ENCODE results near the gene ZNF785. TPM values are rescaled to one million over a fixed set of nuclear protein-coding genes. Genes with fewer than 3 reads are reported as not detected.

ZNF785 gene
- total RNA-seq, 2 experiments from 2014 or later = 4.6 to 6.8 TPM

DNA sequence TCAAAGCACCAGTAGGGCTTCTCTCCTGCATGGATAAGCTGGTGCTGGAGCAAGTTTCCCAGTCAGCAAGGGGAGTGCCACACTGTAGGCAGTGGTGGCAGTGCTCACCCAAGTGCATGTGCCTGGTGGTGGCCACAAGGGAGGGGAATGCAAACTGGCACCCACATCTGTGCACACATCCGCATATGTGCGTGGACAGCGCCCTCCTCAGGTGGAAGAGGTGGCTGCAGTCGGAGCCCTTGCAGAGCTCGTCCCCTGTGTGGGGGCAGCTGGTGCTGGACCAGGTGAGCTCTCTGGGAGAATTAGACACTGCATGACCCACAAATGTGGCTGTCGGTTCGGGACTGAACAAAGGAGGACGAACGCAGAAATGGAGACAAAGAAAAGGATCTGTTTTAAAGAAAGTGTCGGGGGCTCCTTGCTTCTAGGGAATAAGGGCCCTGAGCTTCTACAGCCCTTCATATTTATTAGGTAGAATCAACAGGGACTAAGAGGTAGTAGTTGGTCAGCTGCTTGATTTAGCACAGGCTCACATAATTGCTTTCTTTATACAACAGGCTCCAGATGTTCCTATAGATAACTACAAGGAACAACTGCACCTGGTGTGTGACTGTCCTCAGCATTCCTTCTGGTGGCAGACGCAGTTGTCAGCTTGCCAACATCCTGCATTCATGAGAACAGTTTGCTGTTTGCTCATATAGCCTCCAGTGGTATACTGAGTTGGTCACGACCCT, 30.0 kb upstream of the ZNF785 start:
- intact Hi-C loops (cut with micrococcal nuclease; ENCODE audit: unreplicated experiment) = no loop called here
- ChIA-PET POLR2A (interaction anchor here (0.6 to 1.0 kb wide), 4 partner anchors 13 to 213 kb away, joined by 3 to 4 read pairs (median 3); no protein-coding TSS in a partner anchor), CTCF (ENCODE audit: unreplicated experiment) (interaction anchor here (0.5 to 1.3 kb wide), 3 partner anchors 14 to 57 kb away, joined by 3 to 6 read pairs (median 5); no protein-coding TSS in a partner anchor)
- no peaks in the 10 kb centered on the region for H3K36me3 ChIP-seq (ENCODE audit: insufficient read depth, low read length)
- TF ChIP-seq, protein P1, sequence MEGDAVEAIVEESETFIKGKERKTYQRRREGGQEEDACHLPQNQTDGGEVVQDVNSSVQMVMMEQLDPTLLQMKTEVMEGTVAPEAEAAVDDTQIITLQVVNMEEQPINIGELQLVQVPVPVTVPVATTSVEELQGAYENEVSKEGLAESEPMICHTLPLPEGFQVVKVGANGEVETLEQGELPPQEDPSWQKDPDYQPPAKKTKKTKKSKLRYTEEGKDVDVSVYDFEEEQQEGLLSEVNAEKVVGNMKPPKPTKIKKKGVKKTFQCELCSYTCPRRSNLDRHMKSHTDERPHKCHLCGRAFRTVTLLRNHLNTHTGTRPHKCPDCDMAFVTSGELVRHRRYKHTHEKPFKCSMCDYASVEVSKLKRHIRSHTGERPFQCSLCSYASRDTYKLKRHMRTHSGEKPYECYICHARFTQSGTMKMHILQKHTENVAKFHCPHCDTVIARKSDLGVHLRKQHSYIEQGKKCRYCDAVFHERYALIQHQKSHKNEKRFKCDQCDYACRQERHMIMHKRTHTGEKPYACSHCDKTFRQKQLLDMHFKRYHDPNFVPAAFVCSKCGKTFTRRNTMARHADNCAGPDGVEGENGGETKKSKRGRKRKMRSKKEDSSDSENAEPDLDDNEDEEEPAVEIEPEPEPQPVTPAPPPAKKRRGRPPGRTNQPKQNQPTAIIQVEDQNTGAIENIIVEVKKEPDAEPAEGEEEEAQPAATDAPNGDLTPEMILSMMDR (conservative IDR thresholded peaks at IDR 0.05; ENCODE audit: low read length) = peak; percentile 84
- TF ChIP-seq EZH2phosphoT487 (IDR thresholded peaks at IDR 0.05; ENCODE audit: borderline replicate concordance, low read depth, low read length) = no peak
- no peaks in the 10 kb centered on the region for H3K79me2 ChIP-seq (ENCODE audit: insufficient read depth, low read depth, low read length)
- DNase-seq (ENCODE audit: low spot score) = peak; percentile 77
- H3K9me2 ChIP-seq (ENCODE audit: insufficient read depth, low read length) = no peaks in the 10 kb centered on the region
- no peak overlapping the region for H3K4me3 ChIP-seq (ENCODE audit: low read depth, low read length, poor library complexity, severe bottlenecking)
- BruUV-seq (replicated peaks) = no TSS peak
- no peaks in the 10 kb centered on the region for H3K9me3 ChIP-seq (ENCODE audit: low read length)
- H2AFZ ChIP-seq (ENCODE audit: low read length) = no peak overlapping the region
- peaks cover 13% of the 10 kb centered on the region for H3K4me1 ChIP-seq (ENCODE audit: insufficient read depth, low read length, poor library complexity, severe bottlenecking)
- H4K20me1 ChIP-seq (ENCODE audit: insufficient read depth, low read length) = no peaks in the 10 kb centered on the region
- H3K27ac ChIP-seq (ENCODE audit: low read depth, low read length, poor library complexity, severe bottlenecking) = no peak overlapping the region
- no peak overlapping the region for H3K4me2 ChIP-seq (ENCODE audit: low read length)

DNA sequence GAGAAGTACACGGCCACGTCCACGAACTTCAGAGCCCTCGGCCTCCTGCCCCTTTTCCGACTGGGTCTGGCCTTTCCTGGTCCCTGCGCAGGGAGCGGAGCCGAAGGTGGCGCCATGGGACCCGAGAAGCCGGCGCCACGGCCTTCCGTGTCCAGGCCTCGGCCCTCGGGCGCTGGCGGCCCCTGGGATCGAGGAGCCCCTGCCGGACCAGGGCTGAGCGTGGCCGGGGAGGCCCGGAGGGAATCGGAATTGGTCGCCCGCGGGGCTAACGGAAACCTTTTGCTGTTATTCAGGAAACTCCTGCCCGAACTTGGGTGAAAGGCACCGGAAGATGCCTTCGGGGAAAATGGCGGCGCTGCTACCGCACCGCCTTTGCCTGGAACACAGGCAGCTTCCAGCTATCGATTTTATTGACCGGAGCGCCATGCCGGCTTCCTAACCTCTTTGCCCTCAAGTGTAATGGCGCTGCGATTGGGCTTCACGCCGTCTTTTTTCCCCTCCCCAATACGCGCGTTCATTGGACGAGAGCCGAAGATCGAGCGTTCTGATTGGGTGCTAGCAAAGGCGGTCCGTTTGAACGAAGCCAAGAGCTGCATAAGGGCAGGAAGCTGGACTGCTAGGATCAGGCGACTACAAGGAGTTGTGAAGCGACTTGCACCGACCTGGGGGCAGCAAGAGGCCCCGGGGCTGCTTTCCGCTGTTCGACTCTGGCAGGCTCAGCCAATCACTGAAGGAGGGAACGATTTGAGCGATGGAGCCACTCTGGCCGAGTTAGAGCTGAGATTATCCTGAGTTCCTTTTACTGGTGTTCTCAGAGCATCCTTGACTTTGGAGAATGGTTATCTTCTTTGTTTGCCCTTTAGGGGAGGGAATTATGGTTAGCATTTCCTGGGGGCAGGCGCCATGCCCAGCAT, 24.7 kb upstream of the ZNF785 start, which contains the start of gene ZNF689:
TSS of gene ZNF689 (minus strand) at position 464 of the 914 bp plus-strand sequence. CDS start at position 116, 348 bp downstream.
- peak; percentile 98 for DNase-seq (ENCODE audit: low spot score)
- no peak for TF ChIP-seq EZH2phosphoT487 (IDR thresholded peaks at IDR 0.05; ENCODE audit: borderline replicate concordance, low read depth, low read length)
- TF ChIP-seq, protein P1 (conservative IDR thresholded peaks at IDR 0.05; ENCODE audit: low read length) = no peak; the same call in 1 of the 2 replicates

More for the DNA sequence above, 24.7 kb upstream of the ZNF785 start, which contains the start of gene ZNF689:
- Histone ChIP-seq H3K36me3 (ENCODE audit: insufficient read depth, low read length) (peaks cover 31% of the 10 kb centered on the region; the same call in 1 of the 2 replicates), H3K79me2 (ENCODE audit: insufficient read depth, low read depth, low read length) (peaks cover 14% of the 10 kb centered on the region; the same call in 1 of the 2 replicates), H3K4me3 (ENCODE audit: low read depth, low read length, poor library complexity, severe bottlenecking) (peak within 1 kb of the TSS; percentile 91), H4K20me1 (ENCODE audit: insufficient read depth, low read length) (no peaks in the 10 kb centered on the region), H3K27ac (ENCODE audit: low read depth, low read length, poor library complexity, severe bottlenecking) (peak within 1 kb of the TSS; percentile 70), H3K9me3 (ENCODE audit: low read length) (no peaks in the 10 kb centered on the region), H3K4me2 (ENCODE audit: low read length) (peak within 1 kb of the TSS; percentile 93), H2AFZ (ENCODE audit: low read length) (peak within 1 kb of the TSS; percentile 92), H3K9me2 (ENCODE audit: insufficient read depth, low read length) (no peaks in the 10 kb centered on the region), H3K4me1 (ENCODE audit: insufficient read depth, low read length, poor library complexity, severe bottlenecking) (peaks cover 20% of the 10 kb centered on the region)
- intact Hi-C loops (cut with micrococcal nuclease; ENCODE audit: unreplicated experiment) = loop anchor here (1.0 to 5.0 kb wide), 2 partner anchors 88 to 178 kb away; partner anchors contain the start of gene DCTPP1
- POLR2A ChIA-PET = interaction anchor here (0.5 to 2.6 kb wide), 8 partner anchors 16 to 180 kb away, joined by 3 to 7 read pairs (median 4); partner anchors contain the start of genes DCTPP1 and ZNF747
- TSS peak; percentile 84 for BruUV-seq (replicated peaks)
- CTCF ChIA-PET (ENCODE audit: unreplicated experiment) = no interaction called here
